ENCODE data around the gene STEAP3. TPM values are rescaled to one million over a fixed set of nuclear protein-coding genes. Genes with fewer than 3 reads are reported as not detected.

STEAP3 gene
- total and polyA plus RNA-seq, 2 donors (not counting 3 experiments of a cell fraction or from before 2014, with no cell fraction given): 8.6 to 17.4 TPM

DNA sequence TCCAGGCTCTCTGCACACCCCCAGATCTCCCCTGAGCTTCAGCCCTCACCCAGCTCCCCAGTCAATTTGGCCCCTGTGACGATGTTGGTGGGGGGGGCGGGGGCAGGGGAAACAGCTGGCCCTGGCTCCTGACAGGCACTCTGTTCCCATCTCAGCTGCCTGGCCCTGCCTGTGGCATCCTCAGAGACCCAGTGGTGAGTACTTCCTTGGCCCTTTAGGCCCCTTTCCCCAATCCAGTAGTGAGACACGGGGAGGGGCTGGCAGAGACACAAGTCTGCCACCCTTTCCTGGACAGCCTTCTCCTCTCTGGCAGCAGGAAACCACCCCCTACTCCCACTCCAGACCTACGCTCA lies 45.8 kb upstream of the STEAP3 start:
- DNase-seq (ENCODE audit: low read depth, low spot score) (no peak), FAIRE-seq (no peak)
- ChIA-PET CTCF (no interaction called here), POLR2A (no interaction called here)
- Histone ChIP-seq H3K4me1 (ENCODE audit: control insufficient read depth, extremely low read depth, insufficient read depth, low read length) (no peaks in the 10 kb centered on the region), H3K9me3 (replicated peaks; ENCODE audit: control insufficient read depth, insufficient read depth, low read length) (no peaks in the 10 kb centered on the region), H3K4me3 (replicated peaks in 1 of 3; ENCODE audit: insufficient read depth in 1 of 3, low read depth in 1 of 3, low read length in 3 of 3) (no peak overlapping the region), H3K79me2 (ENCODE audit: control insufficient read depth, insufficient read depth, low read length) (no peaks in the 10 kb centered on the region), H3K27ac (ENCODE audit: insufficient read depth, low read depth, low read length) (no peak overlapping the region), H2AFZ (ENCODE audit: low read depth, low read length) (no peak overlapping the region), H4K20me1 (replicated peaks; ENCODE audit: control insufficient read depth, extremely low read depth, insufficient read depth, low read length) (no peaks in the 10 kb centered on the region), H3K36me3 (ENCODE audit: control insufficient read depth in 2 of 2, extremely low read depth in 1 of 2, insufficient read depth in 2 of 2, low read length in 2 of 2) (no peaks in the 10 kb centered on the region), H3K9ac (replicated peaks; ENCODE audit: extremely low read depth, insufficient read depth, low read length) (no peak overlapping the region), H3K4me2 (ENCODE audit: insufficient read depth, low read length) (no peak overlapping the region), H3K9me1 (replicated peaks; ENCODE audit: control insufficient read depth, extremely low read depth, insufficient read depth, low read length) (no peaks in the 10 kb centered on the region), H3K27me3 (ENCODE audit: control insufficient read depth in 2 of 2, insufficient read depth in 2 of 2, low read length in 2 of 2) (no peaks in the 10 kb centered on the region)
- BruUV-seq (replicated peaks): no TSS peak
- intact Hi-C loops (cut with micrococcal nuclease): no loop called here
- TF ChIP-seq POLR2AphosphoS5 (IDR thresholded peaks at IDR 0.05; ENCODE audit: insufficient read depth, low read depth, low read length): no peak
- no peak for TF ChIP-seq POLR2A (IDR thresholded peaks at IDR 0.05; ENCODE audit: low read depth, low read length)
- TF ChIP-seq CTCF (IDR thresholded peaks at IDR 0.05; ENCODE audit: extremely low read depth in 1 of 2, insufficient read depth in 1 of 2, low read depth in 1 of 2, low read length in 2 of 2): no peak
- no peak for TF ChIP-seq EZH2 (IDR thresholded peaks at IDR 0.05; ENCODE audit: borderline replicate concordance, low read depth, low read length, severe bottlenecking)
- TF ChIP-seq FOS (IDR thresholded peaks at IDR 0.05; ENCODE audit: borderline replicate concordance, insufficient read depth, low read length): no peak
- no peak for TF ChIP-seq JUN (IDR thresholded peaks at IDR 0.05; ENCODE audit: borderline replicate concordance, insufficient read depth, insufficient read length, low read depth)
- TF ChIP-seq GATA2 (IDR thresholded peaks at IDR 0.05; ENCODE audit: insufficient read depth, insufficient read length, low read depth, low read length): no peak
- TF ChIP-seq MYC (IDR thresholded peaks at IDR 0.05; ENCODE audit: low read depth, low read length): no peak
- TF ChIP-seq, protein P1, sequence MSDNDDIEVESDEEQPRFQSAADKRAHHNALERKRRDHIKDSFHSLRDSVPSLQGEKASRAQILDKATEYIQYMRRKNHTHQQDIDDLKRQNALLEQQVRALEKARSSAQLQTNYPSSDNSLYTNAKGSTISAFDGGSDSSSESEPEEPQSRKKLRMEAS (IDR thresholded peaks at IDR 0.05; ENCODE audit: insufficient read depth, insufficient read length): no peak
- dilution Hi-C loops (cut with MboI; ENCODE audit: extremely low pct_ligation_motif_present, low sequenced_read_pairs): no loop called here
